GM23338 (cell line): Measurements from ENCODE around the gene PRCD. TPM values are rescaled to one million over a fixed set of nuclear protein-coding genes. Genes with fewer than 3 reads are reported as not detected.

ENCODE experiments used
- ATAC-seq: fragments of 200-7000 bp; cut with Tn5 transposase; 3 replicates; pipeline ENCODE4 v1.9.1; 2020
- DNase-seq: peaks from one replicate; pipeline ENCODE4 v3.0.0-alpha.2; 2015; ENCODE audit warnings: low spot score
- H2AFZ ChIP-seq: fragments of 200-600 bp; sonication (generic); 2 replicates; pipeline ENCODE4 v1.8.0; 2016; ENCODE audit warnings: antibody characterized with exemption, mild to moderate bottlenecking, moderate library complexity
- H3F3A ChIP-seq: fragments of 200-600 bp; sonication (generic); replicated peaks from 2 replicates; pipeline ENCODE4 v1.8.0; 2017; ENCODE audit warnings: antibody characterized with exemption, mixed run types, low read depth
- H3K27ac ChIP-seq: fragments of 200-600 bp; sonication (generic); 2 replicates; pipeline ENCODE4 v1.6.1; 2016; ENCODE audit warnings: low read depth
- H3K27me3 ChIP-seq: fragments of 200-600 bp; sonication (generic); 2 replicates; pipeline ENCODE4 v1.8.0; 2016; ENCODE audit warnings: mild to moderate bottlenecking, mixed run types, moderate library complexity; ENCODE audit not compliant: insufficient read depth
- H3K36me3 ChIP-seq: fragments of 200-600 bp; sonication (generic); 2 replicates; pipeline ENCODE4 v1.8.0; 2016; ENCODE audit warnings: mild to moderate bottlenecking; ENCODE audit not compliant: insufficient read depth
- H3K4me1 ChIP-seq: fragments of 200-600 bp; sonication (generic); 2 replicates; pipeline ENCODE4 v1.8.0; 2016; ENCODE audit warnings: mild to moderate bottlenecking, moderate library complexity; ENCODE audit not compliant: insufficient read depth
- H3K4me2 ChIP-seq: fragments of 200-600 bp; sonication (generic); 2 replicates; pipeline ENCODE4 v1.7.1; 2017; ENCODE audit warnings: mixed run types
- H3K4me3 ChIP-seq: fragments of 200-600 bp; sonication (generic); 2 replicates; pipeline ENCODE4 v1.6.1; 2016; ENCODE audit warnings: mixed run types
- H3K79me2 ChIP-seq: fragments of 200-600 bp; sonication (generic); replicated peaks from 2 replicates; pipeline ENCODE4 v1.8.0; 2017; ENCODE audit warnings: mild to moderate bottlenecking; ENCODE audit not compliant: insufficient read depth
- H3K9me2 ChIP-seq: fragments of 200-600 bp; sonication (generic); 2 replicates; pipeline ENCODE4 v1.8.0; 2017; ENCODE audit not compliant: insufficient read depth
- H4K20me1 ChIP-seq: fragments of 200-600 bp; sonication (generic); replicated peaks from 2 replicates; pipeline ENCODE4 v1.8.0; 2017; ENCODE audit warnings: mild to moderate bottlenecking; ENCODE audit not compliant: insufficient read depth
- H3K27ac Mint-ChIP-seq: 2 replicates; pipeline ENCODE4 v1.8.0; 2020; ENCODE audit warnings: inconsistent platforms, mild to moderate bottlenecking, moderate library complexity, mixed read lengths
- H3K27me3 Mint-ChIP-seq: 3 replicates; pipeline ENCODE4 v1.8.0; 2022; ENCODE audit warnings: low read depth, mild to moderate bottlenecking, moderate library complexity, mixed read lengths, inconsistent platforms; ENCODE audit not compliant: insufficient read depth, poor library complexity
- H3K36me3 Mint-ChIP-seq: 3 replicates; pipeline ENCODE4 v1.8.0; 2021; ENCODE audit warnings: low read depth, mild to moderate bottlenecking, inconsistent platforms, moderate library complexity, mixed read lengths
- H3K4me1 Mint-ChIP-seq: 3 replicates; pipeline ENCODE4 v1.8.0; 2020; ENCODE audit warnings: mild to moderate bottlenecking, inconsistent platforms, mixed read lengths
- H3K4me3 Mint-ChIP-seq: 3 replicates; pipeline ENCODE4 v1.8.0; 2021; ENCODE audit warnings: moderate library complexity, mild to moderate bottlenecking, inconsistent platforms, mixed read lengths
- H3K9me3 Mint-ChIP-seq: 3 replicates; pipeline ENCODE4 v1.8.0; 2020; ENCODE audit warnings: moderate library complexity, mild to moderate bottlenecking, inconsistent platforms, mixed read lengths
- CREB1 ChIP-seq: fragments of 250-450 bp; sonication (Bioruptor Pico); IDR thresholded peaks from 2 replicates; pipeline ENCODE4 v1.5.0; 2020; ENCODE audit warnings: low read depth, mild to moderate bottlenecking, moderate library complexity
- CTCF ChIP-seq, 2 experiments: fragments of 200-600 bp in 1 of 2; sonication (generic) in 1 of 2; conservative IDR thresholded peaks; 2 replicates each; pipeline versions ENCODE4 v1.5.1 to v1.6.1; 2016 to 2017; ENCODE audit warnings: antibody characterized with exemption in 2 of 2, low read depth in 2 of 2, mild to moderate bottlenecking in 2 of 2, moderate library complexity in 1 of 2
- EZH2 ChIP-seq: fragments of 200-600 bp; sonication (generic); IDR thresholded peaks from one replicate; pipeline ENCODE4 v1.8.0; 2017; ENCODE audit warnings: antibody characterized with exemption, mild to moderate bottlenecking, low read depth; ENCODE audit not compliant: unreplicated experiment
- EZH2phosphoT487 ChIP-seq: fragments of 200-600 bp; sonication (generic); IDR thresholded peaks from one replicate; pipeline ENCODE4 v1.8.1; 2018; ENCODE audit warnings: antibody characterized with exemption; ENCODE audit not compliant: unreplicated experiment
- JUNB ChIP-seq: IDR thresholded peaks from one replicate; pipeline ENCODE4 v1.6.1; 2016; ENCODE audit warnings: antibody characterized with exemption; ENCODE audit not compliant: unreplicated experiment
- NANOG ChIP-seq: IDR thresholded peaks from 2 replicates; pipeline ENCODE4 v1.6.1; 2016; ENCODE audit warnings: antibody characterized with exemption, borderline replicate concordance
- POLR2AphosphoS5 ChIP-seq: IDR thresholded peaks from 2 replicates; pipeline ENCODE4 v1.6.1; 2016; ENCODE audit warnings: antibody characterized with exemption, low read depth
- REST ChIP-seq: IDR thresholded peaks from one replicate; pipeline ENCODE4 v1.6.1; 2018; ENCODE audit warnings: antibody characterized with exemption; ENCODE audit not compliant: unreplicated experiment
- STAT1 ChIP-seq: IDR thresholded peaks from one replicate; pipeline ENCODE4 v1.6.1; 2016; ENCODE audit warnings: antibody characterized with exemption; ENCODE audit not compliant: unreplicated experiment
- ZNF114 ChIP-seq: fragments of 250-450 bp; sonication (Bioruptor Pico); IDR thresholded peaks from 2 replicates; pipeline ENCODE4 v1.5.0; 2020; ENCODE audit warnings: mild to moderate bottlenecking, moderate library complexity
- ZNF462 ChIP-seq: fragments of 250-450 bp; sonication (Bioruptor Pico); IDR thresholded peaks from 2 replicates; pipeline ENCODE4 v1.5.0; 2020; ENCODE audit warnings: mild to moderate bottlenecking, moderate library complexity
- polyA plus RNA-seq: library from polyadenylated mRNA; unstranded; fragments of >200 nt; fragmentation: Nextera tagmentation; extraction: Ambion mirVana; gene quantifications from 2 replicates; pipeline ENCODE4 v1.2.1, GENCODE V29; 2016
- total RNA-seq: library from RNA; depleted of rRNA; stranded (reverse); fragments of >200 nt; shearing (Covaris generic); gene quantifications from 2 replicates; pipeline ENCODE4 v1.2.3, GENCODE V29; 2014

Gene PRCD
- total and polyA plus RNA-seq, 2 experiments from 2014 or later = 0.38 to 1.6 TPM

- no peak overlapping the region for H3K27ac Mint-ChIP-seq
- H3F3A ChIP-seq = 0 out of 2 replicates have a peak, but pooled peaks cover 3% of the 10 kb centered on the region
- DNase-seq (no peak), ATAC-seq (peak; percentile 2; the same call in 2 of the 3 replicates)
- peaks cover 25% of the 10 kb centered on the region; the same call in 1 of the 2 replicates for H3K4me1 ChIP-seq
- no peaks in the 10 kb centered on the region; the same call in 1 of the 2 replicates for H4K20me1 ChIP-seq
- TF ChIP-seq EZH2 (no peak), ZNF114 (CRISPR knock-in tag) (no peak), CTCF (conservative IDR thresholded peaks at IDR 0.05; ENCODE audit: low read depth in 2 of 2) (no peak), ZNF462 (no peak), JUNB (no peak), NANOG (no peak), EZH2phosphoT487 (no peak), CREB1 (no peak), POLR2AphosphoS5 (no peak), STAT1 (no peak), REST (no peak)
- H2AFZ ChIP-seq = no peak overlapping the region
- H3K4me3 Mint-ChIP-seq = peak overlapping the region; percentile 80
- H3K9me3 Mint-ChIP-seq = no peaks in the 10 kb centered on the region
- no peaks in the 10 kb centered on the region for H3K9me2 ChIP-seq
- H3K4me1 Mint-ChIP-seq = peaks cover 54% of the 10 kb centered on the region
- H3K4me2 ChIP-seq = peak overlapping the region; percentile 94
- peak overlapping the region; percentile 87 for H3K4me3 ChIP-seq
- H3K27me3 Mint-ChIP-seq = peaks cover 22% of the 10 kb centered on the region
- H3K36me3 ChIP-seq = no peaks in the 10 kb centered on the region
- no peaks in the 10 kb centered on the region for H3K36me3 Mint-ChIP-seq
- no peak overlapping the region for H3K27ac ChIP-seq
- peaks cover 3% of the 10 kb centered on the region; the same call in 1 of the 2 replicates for H3K79me2 ChIP-seq
- H3K27me3 ChIP-seq = peaks cover 4% of the 10 kb centered on the region; the same call in 1 of the 2 replicates
Observed at GRCh38 chr17:76500074-76500746, 39.6 kb upstream of the PRCD start.
